Loucy (cell line): ENCODE measurements around the gene AKAP6.

Experiments
- EZH2phosphoT487 ChIP-seq: fragments of 200-600 bp; IDR thresholded peaks from 2 replicates; pipeline ENCODE4 v1.6.1; 2018; ENCODE audit warnings: antibody characterized with exemption, mild to moderate bottlenecking, moderate library complexity, borderline replicate concordance
- TF ChIP-seq, protein P1 (sequence below): fragments of 200-600 bp; sonication (generic); conservative IDR thresholded peaks from 2 replicates; pipeline ENCODE4 v1.5.1; 2014; ENCODE audit warnings: mild to moderate bottlenecking, antibody characterized with exemption, low read length

DNA sequence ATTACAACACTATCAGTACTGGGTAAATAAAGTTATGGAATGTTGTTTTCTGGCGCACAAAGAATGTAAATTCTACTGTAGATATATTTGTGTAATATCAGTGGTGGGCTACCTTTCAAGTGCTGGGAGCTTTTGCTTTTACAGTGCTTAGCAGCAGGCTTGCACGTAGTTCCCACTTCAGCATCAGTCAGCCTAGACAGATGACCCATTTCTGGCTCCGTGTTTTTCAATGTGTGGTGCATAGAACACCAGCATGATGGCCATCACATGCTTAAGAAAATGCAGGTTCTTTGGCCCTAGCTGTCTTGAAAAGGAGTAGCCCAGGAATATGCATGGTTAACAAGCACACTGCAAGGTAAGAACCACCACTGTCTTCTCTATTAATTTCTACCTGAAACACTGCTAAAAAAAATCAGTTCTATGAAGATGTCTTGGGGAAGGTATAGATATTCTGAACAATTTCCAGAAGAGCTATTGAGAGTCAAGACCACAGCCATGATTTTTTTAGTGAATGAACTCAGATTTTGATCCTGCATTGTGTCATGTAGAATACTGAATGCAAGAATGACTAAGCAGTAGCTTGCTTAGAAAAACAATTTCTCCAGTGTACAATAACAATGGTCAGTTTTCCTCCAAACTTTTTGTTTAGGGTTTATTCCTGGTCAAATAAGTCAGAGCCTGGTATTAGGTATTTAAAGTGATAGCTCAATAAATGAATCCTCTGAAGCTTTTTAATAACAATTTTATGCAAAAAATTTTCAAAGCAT is 195.7 kb downstream of the AKAP6 start:
- TF ChIP-seq, protein P1, sequence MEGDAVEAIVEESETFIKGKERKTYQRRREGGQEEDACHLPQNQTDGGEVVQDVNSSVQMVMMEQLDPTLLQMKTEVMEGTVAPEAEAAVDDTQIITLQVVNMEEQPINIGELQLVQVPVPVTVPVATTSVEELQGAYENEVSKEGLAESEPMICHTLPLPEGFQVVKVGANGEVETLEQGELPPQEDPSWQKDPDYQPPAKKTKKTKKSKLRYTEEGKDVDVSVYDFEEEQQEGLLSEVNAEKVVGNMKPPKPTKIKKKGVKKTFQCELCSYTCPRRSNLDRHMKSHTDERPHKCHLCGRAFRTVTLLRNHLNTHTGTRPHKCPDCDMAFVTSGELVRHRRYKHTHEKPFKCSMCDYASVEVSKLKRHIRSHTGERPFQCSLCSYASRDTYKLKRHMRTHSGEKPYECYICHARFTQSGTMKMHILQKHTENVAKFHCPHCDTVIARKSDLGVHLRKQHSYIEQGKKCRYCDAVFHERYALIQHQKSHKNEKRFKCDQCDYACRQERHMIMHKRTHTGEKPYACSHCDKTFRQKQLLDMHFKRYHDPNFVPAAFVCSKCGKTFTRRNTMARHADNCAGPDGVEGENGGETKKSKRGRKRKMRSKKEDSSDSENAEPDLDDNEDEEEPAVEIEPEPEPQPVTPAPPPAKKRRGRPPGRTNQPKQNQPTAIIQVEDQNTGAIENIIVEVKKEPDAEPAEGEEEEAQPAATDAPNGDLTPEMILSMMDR = no peak
- TF ChIP-seq EZH2phosphoT487 = no peak
